ENCODE measurements around the gene SEMA4D.

The SEMA4D gene

GRCh38 chr9:89313842-89314241 lies 184.1 kb downstream of the SEMA4D start:
- DNase-seq (ENCODE audit: low spot score): peak; percentile 40

- peak; percentile 43 for DNase-seq (ENCODE audit: low spot score)
These were observed 185.7 kb downstream of the SEMA4D start for GRCh38 chr9:89312222-89312571.

- no peak for DNase-seq (ENCODE audit: low spot score)
These were observed 186.3 kb downstream of the SEMA4D start for GRCh38 chr9:89311346-89312221.

Measured in activated CD4-positive, alpha-beta T cell treated with anti-CD3 and anti-CD28 coated beads, Interleukin-2, Interleukin-4, amounts not matched to agents 100 ng/mL and 50 ng/mL, durations not matched to agents 16 hours and 8 hours (primary cell).